ENCODE results near the gene SCGB1C1. TPM values are rescaled to one million over a fixed set of nuclear protein-coding genes. Genes with fewer than 3 reads are reported as not detected.

SCGB1C1 gene
- total RNA-seq, 1 donor from 2014 or later = not detected

GRCh38 chr11:205221-206001 lies 12.5 kb downstream of the SCGB1C1 start:
- DNase-seq (ENCODE audit: low read depth, low spot score) = no peak

- no peak for DNase-seq (ENCODE audit: low read depth, low spot score)
Observed at GRCh38 chr11:206002-206384, 13.1 kb downstream of the SCGB1C1 start.

GRCh38 chr11:206526-207207 lies 13.8 kb downstream of the SCGB1C1 start:
- DNase-seq (ENCODE audit: low read depth, low spot score) = no peak

DNA sequence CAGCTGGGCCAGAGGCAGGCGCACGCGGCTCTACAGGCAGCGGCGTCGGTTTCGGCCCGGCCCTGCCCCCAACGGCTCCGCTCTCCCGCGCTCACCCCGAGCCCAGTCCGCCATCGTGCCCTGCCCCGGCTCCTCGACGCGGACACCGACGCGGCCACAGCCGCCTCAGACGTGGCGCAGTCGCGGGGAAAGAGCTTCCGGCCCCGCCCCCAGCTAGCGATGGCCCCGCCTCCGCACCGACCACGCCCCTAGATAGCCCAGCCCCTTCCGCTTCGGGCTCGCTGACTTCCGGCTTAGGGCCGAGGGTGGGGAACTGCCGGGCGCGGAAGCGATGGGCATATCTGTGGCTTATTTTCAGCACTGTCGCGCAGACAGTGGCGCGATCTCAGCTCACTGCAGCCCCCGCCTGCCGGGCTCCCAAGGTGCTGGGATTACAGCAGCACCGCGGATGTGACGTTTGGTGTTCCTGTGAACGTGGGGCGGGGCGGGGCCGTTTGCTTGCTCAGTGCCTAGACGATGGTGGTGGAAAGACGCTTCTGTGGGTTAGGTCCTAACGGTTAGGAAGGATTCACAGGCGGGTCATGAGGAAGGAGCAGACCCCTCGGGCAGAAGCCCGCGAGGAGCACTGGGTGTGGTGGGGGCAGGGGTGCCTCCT lies 14.5 kb downstream of the SCGB1C1 start, which contains the start of the genes BET1L and RIC8A:
Gene BET1L, minus strand, starts transcription at position 192 of the 655 bp plus-strand sequence. Its CDS starts 78 bp downstream, at position 114.
Gene RIC8A, plus strand, starts transcription at position 501 of the 655 bp plus-strand sequence. CDS start 1,147 bp downstream, outside the sequence.
- DNase-seq (ENCODE audit: low read depth, low spot score) = peak; percentile 89

DNA sequence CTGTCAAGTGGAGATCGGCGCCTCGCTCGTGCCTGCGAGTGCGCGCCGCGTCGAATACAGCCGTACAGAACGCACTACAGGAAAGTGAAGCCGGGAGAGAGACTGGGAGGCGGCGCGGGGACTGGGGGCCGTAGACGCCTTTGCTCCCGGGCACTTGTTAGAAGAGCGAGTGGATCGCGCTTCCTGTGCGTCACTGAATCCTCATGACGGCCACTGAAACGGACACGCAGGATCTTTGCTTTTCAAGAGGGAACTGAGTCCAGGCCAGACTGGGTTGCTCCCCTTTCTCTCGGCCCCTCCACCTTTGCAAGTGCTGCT lies 14.9 kb downstream of the SCGB1C1 start:
- peak; percentile 45 for DNase-seq (ENCODE audit: low read depth, low spot score)

DNA sequence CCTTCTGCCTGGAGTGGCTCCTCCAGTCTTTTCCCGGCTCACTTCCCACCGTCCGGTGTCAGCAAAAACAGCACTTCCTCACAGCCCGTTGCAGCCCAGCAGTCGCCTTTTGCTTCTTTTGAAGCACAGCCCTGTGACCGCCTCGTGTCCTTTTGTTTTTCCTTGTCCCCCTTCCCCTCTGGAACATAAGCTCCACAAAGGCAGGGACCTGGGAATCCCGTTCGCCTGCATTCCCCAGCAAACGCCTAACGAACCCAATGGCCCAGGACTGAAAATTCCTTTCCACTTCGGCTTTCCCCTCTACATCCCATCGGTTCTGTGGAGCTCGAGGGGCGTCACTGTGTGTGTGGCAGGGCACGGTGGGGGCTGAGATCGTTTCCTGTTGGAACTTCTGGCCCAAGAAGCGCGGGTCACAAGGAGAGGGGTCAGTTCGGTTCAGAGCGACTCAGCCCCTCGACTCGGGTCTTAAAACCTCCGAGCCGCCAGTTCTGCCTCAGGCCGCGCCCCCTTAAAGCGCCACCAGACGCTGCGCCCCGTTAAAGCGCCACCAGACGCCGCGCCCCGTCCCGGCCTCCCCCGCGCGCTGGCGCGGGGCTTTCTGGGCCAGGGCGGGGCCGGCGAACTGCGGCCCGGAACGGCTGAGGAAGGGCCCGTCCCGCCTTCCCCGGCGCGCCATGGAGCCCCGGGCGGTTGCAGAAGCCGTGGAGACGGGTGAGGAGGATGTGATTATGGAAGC lies 15.5 kb downstream of the SCGB1C1 start:
- DNase-seq (ENCODE audit: low read depth, low spot score) = no peak

DNA sequence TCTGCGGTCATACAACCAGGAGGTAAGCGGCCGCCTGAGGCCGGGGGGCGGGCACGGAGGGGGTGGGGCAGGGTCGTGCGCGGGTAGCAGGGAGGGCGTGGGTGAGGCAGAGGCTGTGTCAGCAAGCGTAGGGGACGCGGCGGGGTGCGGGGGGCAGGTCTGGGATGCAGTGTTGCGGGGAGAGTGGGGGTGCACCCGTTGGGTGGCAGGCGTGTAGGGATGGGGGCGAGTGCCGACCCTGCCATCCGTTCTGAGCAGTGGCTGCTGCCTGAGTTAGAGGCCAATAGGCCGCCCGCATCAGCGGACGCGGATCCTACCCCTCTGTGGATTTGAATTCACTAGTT lies 16.0 kb downstream of the SCGB1C1 start:
- no peak for DNase-seq (ENCODE audit: low read depth, low spot score)

GRCh38 chr11:209275-210121 lies 16.6 kb downstream of the SCGB1C1 start:
- no peak for DNase-seq (ENCODE audit: low read depth, low spot score)

GRCh38 chr11:210122-210802 lies 17.4 kb downstream of the SCGB1C1 start:
- no peak for DNase-seq (ENCODE audit: low read depth, low spot score)

DNA sequence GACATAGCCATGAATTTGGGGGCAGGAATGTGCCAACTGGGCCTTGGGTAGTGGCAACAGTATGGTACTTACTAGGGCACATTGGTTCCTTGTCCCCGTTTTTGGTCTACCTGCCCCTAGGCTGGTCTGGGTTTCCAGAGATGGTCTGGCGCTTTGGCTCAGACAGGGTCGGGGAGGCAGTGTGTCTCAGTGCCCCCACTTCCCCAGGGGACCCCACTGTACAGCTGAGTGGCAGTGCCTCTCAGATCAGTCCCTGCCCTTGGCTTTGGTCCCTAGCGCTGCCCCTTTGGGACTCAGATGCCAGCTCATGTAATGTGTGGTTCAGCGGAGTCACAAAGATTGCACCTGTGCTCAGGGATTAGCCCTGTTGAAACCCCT lies 17.9 kb downstream of the SCGB1C1 start:
- no peak for DNase-seq (ENCODE audit: low read depth, low spot score)

DNA sequence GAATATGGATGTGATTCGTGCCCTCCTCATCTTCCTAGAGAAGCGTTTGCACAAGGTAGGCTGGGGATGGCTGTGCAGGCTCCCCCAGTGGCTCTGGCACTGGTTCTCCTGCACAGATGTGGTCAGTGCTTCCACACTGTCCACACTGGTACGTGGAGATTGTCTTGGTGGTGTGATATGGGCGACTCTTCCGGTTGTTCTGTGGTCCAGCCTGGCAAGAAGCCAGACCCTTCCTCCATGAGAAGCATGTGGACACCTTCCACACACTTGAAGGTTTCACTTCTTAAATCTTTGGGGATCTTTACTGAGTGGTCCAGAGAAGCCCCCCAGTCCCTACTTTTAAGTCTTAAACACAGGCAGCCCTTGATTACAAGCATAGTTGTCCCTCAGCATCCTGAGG lies 18.4 kb downstream of the SCGB1C1 start:
- no peak for DNase-seq (ENCODE audit: low read depth, low spot score)

DNA sequence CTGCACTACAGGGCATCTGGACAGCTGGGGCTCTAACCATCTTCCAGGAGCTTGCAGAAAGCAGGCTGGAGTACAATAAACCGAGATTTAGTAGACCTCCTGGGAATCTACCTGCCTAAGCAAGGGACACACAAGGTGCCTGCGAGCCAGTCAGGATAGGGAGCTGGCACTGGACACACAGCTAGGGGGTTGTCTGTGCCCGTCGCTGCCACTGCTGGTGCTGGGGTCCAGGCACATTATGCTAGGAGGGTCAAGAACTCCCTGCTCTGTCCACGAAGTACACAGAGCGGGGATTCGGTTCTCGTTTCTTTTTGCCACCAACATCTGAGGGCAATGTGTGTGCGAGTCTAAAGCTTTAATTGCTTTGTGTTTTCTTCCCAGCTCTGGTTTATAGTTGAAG lies 18.9 kb downstream of the SCGB1C1 start:
- DNase-seq (ENCODE audit: low read depth, low spot score) = no peak

DNA sequence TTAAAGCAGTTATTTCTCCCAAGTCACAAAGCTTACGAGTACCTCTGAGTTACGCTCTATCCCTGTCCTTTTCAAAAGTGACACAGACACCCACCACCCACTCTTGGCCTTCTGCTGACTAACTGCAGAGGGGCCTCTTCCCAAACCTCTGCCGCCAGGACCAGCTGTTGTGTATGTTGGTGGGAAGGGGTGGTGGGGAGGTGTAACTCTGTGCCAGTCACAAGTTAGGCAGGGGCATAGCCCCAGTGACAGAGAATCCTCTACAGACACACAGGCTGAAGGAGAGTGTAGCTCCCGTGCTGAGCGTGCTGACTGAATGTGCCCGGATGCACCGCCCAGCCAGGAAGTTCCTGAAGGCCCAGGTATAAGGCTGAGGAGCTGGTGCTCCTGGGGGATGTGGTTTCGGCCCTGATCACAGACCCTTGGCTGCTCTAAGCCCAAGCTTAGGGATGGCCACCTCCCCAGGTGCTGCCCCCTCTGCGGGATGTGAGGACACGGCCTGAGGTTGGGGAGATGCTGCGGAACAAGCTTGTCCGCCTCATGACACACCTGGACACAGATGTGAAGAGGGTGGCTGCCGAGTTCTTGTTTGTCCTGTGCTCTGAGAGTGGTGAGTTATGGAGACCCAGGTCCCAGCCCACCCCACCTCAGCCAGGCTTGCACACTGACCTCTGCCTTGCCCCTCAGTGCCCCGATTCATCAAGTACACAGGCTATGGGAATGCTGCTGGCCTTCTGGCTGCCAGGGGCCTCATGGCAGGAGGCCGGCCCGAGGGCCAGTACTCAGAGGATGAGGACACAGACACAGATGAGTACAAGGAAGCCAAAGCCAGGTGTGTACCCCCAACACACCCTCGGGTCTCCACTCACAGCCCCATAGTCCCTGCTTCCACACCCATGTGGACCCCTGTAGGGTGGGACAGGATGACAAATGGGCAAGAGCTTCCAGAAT lies 19.5 kb downstream of the SCGB1C1 start:
- DNase-seq (ENCODE audit: low read depth, low spot score) = no peak

DNA sequence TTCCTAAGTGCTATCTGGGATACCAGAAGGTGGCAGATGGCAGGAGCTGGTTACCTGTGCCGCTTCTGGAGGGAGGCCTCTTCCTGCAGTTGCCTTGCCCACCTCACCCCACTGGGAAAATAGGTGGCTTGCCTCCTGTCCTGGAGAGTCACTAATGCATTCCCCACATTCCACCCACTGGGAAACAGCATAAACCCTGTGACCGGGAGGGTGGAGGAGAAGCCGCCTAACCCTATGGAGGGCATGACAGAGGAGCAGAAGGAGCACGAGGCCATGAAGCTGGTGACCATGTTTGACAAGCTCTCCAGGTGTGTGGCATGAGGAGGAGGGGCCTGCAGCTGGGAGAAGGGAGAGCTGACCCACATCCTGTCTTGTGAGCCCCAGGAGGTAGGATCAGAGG lies 20.2 kb downstream of the SCGB1C1 start:
- DNase-seq (ENCODE audit: low read depth, low spot score) = no peak

- no peak for DNase-seq (ENCODE audit: low read depth, low spot score)
Observed at GRCh38 chr11:214083-214482, 21.2 kb downstream of the SCGB1C1 start.

DNA sequence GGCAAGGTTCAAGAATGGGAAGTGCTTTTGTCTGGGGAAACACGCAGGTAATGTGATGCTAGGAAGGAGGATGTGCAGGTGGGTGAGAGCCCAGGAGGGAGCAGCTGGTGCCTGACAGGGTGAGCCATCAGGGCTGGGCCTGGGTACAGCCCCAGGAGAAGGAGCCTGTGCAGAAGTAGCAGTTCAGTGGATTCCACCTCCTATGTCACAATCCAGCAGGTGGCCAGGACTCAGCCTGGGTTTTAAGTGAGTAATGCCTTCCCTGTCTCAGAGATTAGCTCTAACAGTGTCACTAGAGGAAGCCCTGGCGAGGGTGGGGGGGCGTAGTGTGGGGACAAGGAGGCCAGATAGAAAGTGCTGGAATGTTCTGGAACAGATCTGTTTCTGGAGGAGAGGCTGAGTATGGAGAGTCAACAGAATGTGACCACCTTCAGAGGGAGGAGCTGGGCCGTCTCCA lies 22.7 kb downstream of the SCGB1C1 start:
- no peak for DNase-seq (ENCODE audit: low read depth, low spot score)

DNA sequence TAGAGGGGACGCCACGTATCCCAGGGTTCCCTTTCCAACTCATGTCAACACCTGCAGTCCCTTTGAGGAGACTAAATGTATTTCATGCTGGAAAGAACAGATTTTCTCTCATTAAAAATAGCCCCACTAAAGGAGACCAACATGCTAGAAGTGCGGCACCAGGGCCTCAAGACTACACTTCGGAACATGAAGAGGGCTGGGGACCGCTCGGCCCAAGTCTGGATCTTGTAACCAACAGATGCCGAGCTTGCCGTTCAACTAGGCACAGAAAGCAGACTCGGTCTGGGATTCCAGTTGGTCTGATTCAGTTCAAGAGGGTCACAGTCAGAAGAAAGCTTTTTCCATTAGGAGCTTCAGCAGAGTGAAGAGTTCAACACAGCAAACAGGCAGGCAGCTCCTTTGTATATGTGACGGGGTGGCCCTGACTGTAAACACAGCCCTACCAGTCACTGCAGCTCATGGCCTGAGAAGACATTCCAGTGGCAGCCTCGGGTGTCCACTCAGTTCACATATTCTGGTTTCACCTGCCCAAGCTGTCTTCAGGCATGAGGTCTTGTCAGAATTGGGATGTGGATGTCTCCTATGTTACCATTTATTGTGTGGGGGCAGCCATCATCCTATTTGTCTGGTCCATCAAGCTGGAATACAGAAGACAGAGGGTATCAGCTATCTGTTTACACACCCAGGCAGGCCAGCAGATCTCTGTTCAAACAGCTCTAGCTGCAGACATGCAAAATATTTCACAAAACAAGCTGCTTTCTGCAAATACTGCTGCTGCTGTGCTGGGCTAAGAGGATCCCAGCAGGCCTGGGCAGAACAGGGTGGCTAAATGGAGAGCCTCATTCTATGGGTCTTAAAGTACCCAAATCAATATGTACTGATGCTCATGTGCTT lies 23.4 kb downstream of the SCGB1C1 start:
- DNase-seq (ENCODE audit: low read depth, low spot score) = no peak

- no peak for DNase-seq (ENCODE audit: low read depth, low spot score)
Observed at GRCh38 chr11:217704-218103, 24.8 kb downstream of the SCGB1C1 start.

Measured in pulmonary artery endothelial cell (primary cell).